Sigmoid colon (tissue), 7 donors: ENCODE measurements around the gene RYK. TPM values are rescaled to one million over a fixed set of nuclear protein-coding genes. Genes with fewer than 3 reads are reported as not detected.

ENCODE experiments used
- DNase-seq: peaks from one replicate; pipeline ENCODE4 v3.0.0-alpha.2; 2019
- H3K27ac ChIP-seq, 4 donors: fragments of 200-600 bp; sonication (generic); one replicate each; pipeline ENCODE4 v1.5.1; 2016 to 2019; ENCODE audit warnings: mild to moderate bottlenecking in 1 of 4
- H3K27me3 ChIP-seq, 3 donors: fragments of 200-600 bp; sonication (generic); one replicate each; pipeline ENCODE4 v1.5.1; 2019; ENCODE audit warnings: mild to moderate bottlenecking in 1 of 3
- H3K36me3 ChIP-seq, 4 donors: fragments of 200-600 bp; sonication (generic); one replicate each; pipeline ENCODE4 v1.5.1; 2016 to 2019
- H3K4me1 ChIP-seq, 4 donors: fragments of 200-600 bp; sonication (generic); one replicate each; pipeline ENCODE4 v1.5.1; 2017 to 2019
- H3K4me3 ChIP-seq, 4 donors: fragments of 200-600 bp; sonication (generic); one replicate each; pipeline ENCODE4 v1.5.1; 2017 to 2019; ENCODE audit warnings: mild to moderate bottlenecking in 2 of 4, moderate library complexity in 1 of 4
- H3K9me3 ChIP-seq, 4 donors: fragments of 200-600 bp in 3 of 4; sonication (generic) in 3 of 4; one replicate each; pipeline versions ENCODE4 v1.5.1 to v1.6.1; 2013 to 2019
- EP300 ChIP-seq, 4 donors: sonication (generic); formaldehyde crosslinking; IDR thresholded peaks; one replicate each; pipeline ENCODE4 v1.6.1; 2017; ENCODE audit warnings: antibody characterized with exemption in 4 of 4
- POLR2A ChIP-seq, 2 donors: fragments of 450-650 bp; IDR thresholded peaks; one replicate each; pipeline ENCODE4 v1.6.1; 2016; ENCODE audit warnings: antibody characterized with exemption in 2 of 2, mild to moderate bottlenecking in 2 of 2, moderate library complexity in 2 of 2
- POLR2AphosphoS5 ChIP-seq, 4 donors: sonication (generic); formaldehyde crosslinking; IDR thresholded peaks; one replicate each; pipeline ENCODE4 v1.6.1; 2017; ENCODE audit warnings: antibody characterized with exemption in 4 of 4
- WGBS, 2 donors: extraction: QIAGEN DNeasy Blood & Tissue Kit; methylation state at CpG; one replicate each; pipeline ENCODE4 v1.1.7; 2013; 5-methylcytosine and 5-hydroxymethylcytosine counted together
- intact Hi-C: fragments of 100-400 bp; cut with DNase I; formaldehyde crosslinking; loops from one replicate; pipeline ENCODE4 v1.15.1; 2023
- polyA plus RNA-seq, 3 donors: library from polyadenylated mRNA; stranded (reverse); fragments of 200-250 nt; gene quantifications; one replicate each; pipeline ENCODE4 v1.2.3, GENCODE V29; 2013
- total RNA-seq, 4 donors: library from RNA; depleted of rRNA; stranded (reverse); fragments of >200 nt; gene quantifications; one replicate each; pipeline ENCODE4 v1.1.0, GENCODE V29; 2016
- TF ChIP-seq, protein P1 (sequence below), 4 experiments: fragments of 450-650 bp in 3 of 4; fragments of 200-600 bp in 1 of 4; IDR thresholded peaks; one replicate each; pipeline ENCODE4 v1.5.1; 2016 to 2019; ENCODE audit warnings: antibody characterized with exemption in 4 of 4, mild to moderate bottlenecking in 3 of 4, moderate library complexity in 2 of 4
- donor health status: healthy with polysubstance abuse.
- donor health status: Bipolar disorder and iron deficiency.
- donor health status: healthy.

RYK gene
- total and polyA plus RNA-seq, 7 donors = 12.7 to 148 (median 92.2) TPM

DNA sequence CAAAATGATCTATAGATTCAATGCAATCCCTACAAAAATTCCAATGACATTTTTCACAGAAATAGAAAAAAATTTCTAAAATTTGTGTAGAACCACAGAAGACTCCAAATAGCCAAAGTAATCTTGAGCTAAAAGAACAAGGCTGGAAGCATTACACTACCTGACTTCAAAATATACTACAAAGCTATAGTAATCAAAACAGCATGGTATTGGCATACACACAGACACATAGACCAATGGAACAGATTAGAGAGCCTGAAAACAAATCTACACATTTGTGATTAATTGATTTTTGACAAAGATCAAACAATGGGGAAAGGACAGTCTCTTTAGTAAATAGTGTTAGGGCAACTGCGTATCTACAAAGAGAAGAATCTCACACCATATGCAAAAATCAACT lies 45.3 kb upstream of the RYK start:
- 96 to 98% methylated on average over 1 of the region's 1 CpG for WGBS, 2 donors
- Histone ChIP-seq H3K27ac (no peak overlapping the region), H3K36me3 (no peaks in the 10 kb centered on the region), H3K4me1 (peaks cover 0 to 13% (median 9%) of the 10 kb centered on the region in 4 donors), H3K4me3 (no peak overlapping the region), H3K27me3 (no peaks in the 10 kb centered on the region), H3K9me3 (no peaks in the 10 kb centered on the region)
- no peak for TF ChIP-seq POLR2A (IDR thresholded peaks at IDR 0.05)
- TF ChIP-seq, protein P1, sequence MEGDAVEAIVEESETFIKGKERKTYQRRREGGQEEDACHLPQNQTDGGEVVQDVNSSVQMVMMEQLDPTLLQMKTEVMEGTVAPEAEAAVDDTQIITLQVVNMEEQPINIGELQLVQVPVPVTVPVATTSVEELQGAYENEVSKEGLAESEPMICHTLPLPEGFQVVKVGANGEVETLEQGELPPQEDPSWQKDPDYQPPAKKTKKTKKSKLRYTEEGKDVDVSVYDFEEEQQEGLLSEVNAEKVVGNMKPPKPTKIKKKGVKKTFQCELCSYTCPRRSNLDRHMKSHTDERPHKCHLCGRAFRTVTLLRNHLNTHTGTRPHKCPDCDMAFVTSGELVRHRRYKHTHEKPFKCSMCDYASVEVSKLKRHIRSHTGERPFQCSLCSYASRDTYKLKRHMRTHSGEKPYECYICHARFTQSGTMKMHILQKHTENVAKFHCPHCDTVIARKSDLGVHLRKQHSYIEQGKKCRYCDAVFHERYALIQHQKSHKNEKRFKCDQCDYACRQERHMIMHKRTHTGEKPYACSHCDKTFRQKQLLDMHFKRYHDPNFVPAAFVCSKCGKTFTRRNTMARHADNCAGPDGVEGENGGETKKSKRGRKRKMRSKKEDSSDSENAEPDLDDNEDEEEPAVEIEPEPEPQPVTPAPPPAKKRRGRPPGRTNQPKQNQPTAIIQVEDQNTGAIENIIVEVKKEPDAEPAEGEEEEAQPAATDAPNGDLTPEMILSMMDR (IDR thresholded peaks at IDR 0.05) = no peak
- TF ChIP-seq POLR2AphosphoS5 (IDR thresholded peaks at IDR 0.05) = no peak
- no peak for TF ChIP-seq EP300 (IDR thresholded peaks at IDR 0.05)
- no peak for DNase-seq
- intact Hi-C loops = no loop called here

DNA sequence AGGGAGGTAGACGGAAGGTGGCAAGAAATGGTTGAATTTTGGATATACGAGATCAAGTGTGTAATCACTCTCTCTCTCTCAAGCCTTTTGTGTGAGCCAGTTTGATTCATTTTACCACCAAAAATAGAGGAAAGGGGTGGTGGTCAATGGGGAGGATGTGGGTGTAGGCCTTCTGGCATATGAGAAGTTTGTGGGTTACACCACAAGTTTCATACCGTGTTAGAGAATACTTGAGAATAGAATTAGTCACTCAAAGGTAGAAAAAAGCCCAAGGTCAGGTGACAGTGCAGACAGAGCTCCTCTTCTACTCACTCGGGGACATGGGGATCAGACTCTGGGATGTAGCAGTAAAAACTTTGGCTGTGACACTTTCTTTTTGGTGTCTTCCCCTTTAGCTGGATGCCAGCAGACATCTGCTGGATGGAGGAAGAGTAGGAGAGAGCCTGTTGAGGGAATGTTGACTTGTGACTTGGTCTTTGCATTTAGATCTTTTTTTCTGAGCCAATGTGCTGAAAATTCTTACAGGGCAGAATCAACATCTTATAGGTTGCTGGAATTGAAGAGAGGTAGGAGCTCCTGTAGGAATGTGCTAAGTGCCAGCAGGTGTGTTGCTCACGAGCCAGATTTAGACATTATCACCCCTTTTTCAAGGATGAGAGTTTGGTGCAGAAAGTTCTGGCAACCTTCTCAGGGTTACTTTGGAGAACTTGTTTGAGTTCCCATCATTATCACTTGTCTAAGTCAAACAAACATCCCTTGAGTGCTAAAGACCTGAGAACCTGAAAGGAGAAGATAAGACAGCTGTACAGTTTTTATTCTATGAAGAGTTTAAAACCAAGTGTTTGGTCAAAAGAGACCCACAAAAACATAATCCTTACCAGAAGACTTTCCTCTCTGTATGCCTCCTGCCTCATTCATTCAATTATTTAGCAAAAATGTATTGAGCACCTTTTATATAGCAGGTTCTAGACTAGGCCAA lies 43.9 kb upstream of the RYK start:
- intact Hi-C loops = no loop called here
- no peak overlapping the region for H3K27ac ChIP-seq

DNA sequence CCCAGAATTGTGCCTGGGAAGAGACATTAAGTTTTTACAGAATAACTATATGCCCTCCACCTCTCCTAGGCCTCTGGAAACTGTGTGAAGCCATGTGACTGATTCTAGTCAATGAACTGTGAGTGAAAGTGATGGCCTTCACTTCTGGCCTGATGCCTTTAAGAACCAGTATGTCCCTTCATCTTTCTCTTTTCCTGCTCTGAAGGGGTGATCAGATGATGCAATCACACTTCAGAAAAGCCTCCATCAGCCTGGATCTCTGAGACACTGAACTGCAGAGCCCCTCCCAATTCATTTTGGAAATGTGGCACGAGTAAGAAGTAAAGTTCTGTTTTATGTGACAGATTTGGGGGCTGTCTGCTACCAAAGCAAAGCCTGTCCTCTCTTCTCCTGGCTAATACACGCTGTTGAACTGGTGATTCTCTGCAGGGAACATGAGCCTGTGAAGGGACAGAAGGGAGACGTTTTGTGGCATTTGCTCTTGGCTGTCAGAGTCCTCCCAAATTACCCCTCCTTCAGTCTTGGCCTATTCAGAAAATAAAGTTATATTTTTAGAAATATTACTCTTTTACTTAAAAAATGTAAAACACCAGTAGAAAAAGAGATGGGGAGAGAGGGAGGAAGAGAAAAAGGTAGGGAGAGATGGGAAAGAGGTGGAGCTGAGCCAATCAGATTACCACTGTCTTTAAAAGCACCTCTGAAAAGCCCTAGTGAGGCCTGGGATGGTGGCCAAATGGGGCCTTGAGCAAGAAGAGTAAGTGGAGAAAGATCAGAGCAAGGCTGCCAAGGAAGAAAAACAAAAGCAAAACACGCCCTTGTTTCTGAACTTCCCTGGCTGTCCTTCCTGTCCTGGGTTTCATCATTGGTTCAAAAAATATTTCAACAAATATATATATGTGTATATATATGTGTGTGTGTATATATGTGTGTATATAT lies 40.9 kb upstream of the RYK start:
- intact Hi-C loops = loop anchor here (2.0 kb wide), 1 partner anchor 41 kb away; the partner anchor contains the start of gene RYK
- 53 to 68% methylated on average over 4 of the region's 4 CpGs for WGBS, 2 donors
- Histone ChIP-seq H3K4me3 (no peak overlapping the region), H3K4me1 (peaks cover 0 to 14% (median 10%) of the 10 kb centered on the region in 4 donors), H3K27me3 (no peaks in the 10 kb centered on the region), H3K36me3 (no peaks in the 10 kb centered on the region), H3K9me3 (no peaks in the 10 kb centered on the region), H3K27ac (peak overlapping the region; percentile 74 to 81 (median 80))
- peak; percentile 97 for DNase-seq
- TF ChIP-seq EP300 (IDR thresholded peaks at IDR 0.05) (peak in 1 of 4 donors; percentile 26), POLR2A (IDR thresholded peaks at IDR 0.05) (no peak), POLR2AphosphoS5 (IDR thresholded peaks at IDR 0.05) (peak in 3 of 4 donors; percentile 55 to 72 (median 72))
- TF ChIP-seq, protein P1 (IDR thresholded peaks at IDR 0.05) = no peak

More for the DNA sequence above, 43.9 kb upstream of the RYK start:
- no peak for DNase-seq
- Histone ChIP-seq H3K4me3 (no peak overlapping the region), H3K27me3 (no peaks in the 10 kb centered on the region), H3K36me3 (no peaks in the 10 kb centered on the region), H3K9me3 (no peaks in the 10 kb centered on the region), H3K4me1 (peaks cover 0 to 18% (median 10%) of the 10 kb centered on the region in 4 donors)
- no peak for TF ChIP-seq POLR2A (IDR thresholded peaks at IDR 0.05)
- no peak for TF ChIP-seq EP300 (IDR thresholded peaks at IDR 0.05)
- no peak for TF ChIP-seq POLR2AphosphoS5 (IDR thresholded peaks at IDR 0.05)
- TF ChIP-seq, protein P1 (IDR thresholded peaks at IDR 0.05) = no peak
- WGBS, 2 donors = 61 to 88% methylated on average over 5 of the region's 5 CpGs

DNA sequence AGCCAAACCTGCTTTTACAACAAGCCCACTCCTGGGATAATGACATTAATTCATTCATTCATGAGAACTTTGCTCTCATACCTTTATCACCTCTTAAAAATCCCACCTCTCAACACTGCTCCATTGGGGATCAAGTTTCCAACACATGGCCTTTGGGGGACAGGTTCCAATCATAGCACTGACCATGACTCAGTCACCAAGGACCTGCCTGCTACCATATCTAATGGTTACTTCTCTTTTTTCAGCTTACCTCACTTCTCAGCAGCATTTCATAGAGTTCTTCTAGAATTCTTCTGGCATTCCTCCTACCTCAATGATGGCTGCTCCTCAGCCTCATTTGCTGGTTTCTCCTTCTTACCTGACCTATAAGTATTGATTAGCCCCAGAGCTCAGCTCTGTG lies 36.9 kb upstream of the RYK start:
- Histone ChIP-seq H3K9me3 (no peaks in the 10 kb centered on the region), H3K27me3 (no peaks in the 10 kb centered on the region), H3K4me1 (peaks cover 0 to 19% (median 10%) of the 10 kb centered on the region in 4 donors), H3K36me3 (no peaks in the 10 kb centered on the region), H3K27ac (no peak overlapping the region), H3K4me3 (no peak overlapping the region)
- intact Hi-C loops = no loop called here
- DNase-seq = no peak
- TF ChIP-seq, protein P1 (IDR thresholded peaks at IDR 0.05) = no peak
- no peak for TF ChIP-seq POLR2A (IDR thresholded peaks at IDR 0.05)
- TF ChIP-seq EP300 (IDR thresholded peaks at IDR 0.05) = no peak
- no peak for TF ChIP-seq POLR2AphosphoS5 (IDR thresholded peaks at IDR 0.05)
